ENCODE measurements around the gene MYO7B.

Gene MYO7B

DNA sequence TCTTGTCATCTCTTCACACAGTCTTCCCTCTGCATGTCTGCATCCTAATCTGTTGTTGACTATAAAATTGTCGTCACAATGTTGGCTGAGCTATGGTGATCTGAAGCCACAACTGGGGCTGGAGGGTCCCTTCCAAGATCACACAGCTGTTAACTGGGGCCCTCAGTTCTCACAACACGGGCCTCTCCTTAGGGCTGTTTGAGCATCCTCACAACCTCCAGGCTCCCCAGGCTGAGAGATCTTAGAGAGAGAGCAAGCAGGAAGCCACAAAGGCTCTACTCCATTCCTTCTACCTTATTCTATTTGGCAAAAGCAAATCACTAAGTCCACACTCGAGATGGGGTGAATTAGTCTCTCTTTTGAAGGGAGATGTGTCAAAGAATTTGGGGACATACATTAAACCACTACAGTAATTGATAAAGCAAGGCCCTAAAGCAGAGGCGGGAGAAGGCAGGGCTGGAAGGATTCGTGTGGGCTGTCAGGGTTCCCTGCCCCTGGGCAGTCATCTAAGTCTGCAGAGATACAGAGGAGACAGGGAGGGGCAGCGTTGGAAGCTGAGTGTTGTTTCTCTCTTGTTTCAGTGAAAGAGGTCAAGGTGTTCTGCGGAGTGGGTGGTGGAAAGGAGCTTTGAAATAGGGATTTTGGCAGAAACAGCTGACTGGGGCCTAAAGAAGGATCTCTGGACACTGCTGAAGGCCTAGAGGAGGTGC lies 15.9 kb downstream of the MYO7B start:
- DNase-seq (ENCODE audit: low read depth): no peak
- no peak overlapping the region for H3K4me3 ChIP-seq (ENCODE audit: low read depth, low read length)
- TF ChIP-seq, protein P1, sequence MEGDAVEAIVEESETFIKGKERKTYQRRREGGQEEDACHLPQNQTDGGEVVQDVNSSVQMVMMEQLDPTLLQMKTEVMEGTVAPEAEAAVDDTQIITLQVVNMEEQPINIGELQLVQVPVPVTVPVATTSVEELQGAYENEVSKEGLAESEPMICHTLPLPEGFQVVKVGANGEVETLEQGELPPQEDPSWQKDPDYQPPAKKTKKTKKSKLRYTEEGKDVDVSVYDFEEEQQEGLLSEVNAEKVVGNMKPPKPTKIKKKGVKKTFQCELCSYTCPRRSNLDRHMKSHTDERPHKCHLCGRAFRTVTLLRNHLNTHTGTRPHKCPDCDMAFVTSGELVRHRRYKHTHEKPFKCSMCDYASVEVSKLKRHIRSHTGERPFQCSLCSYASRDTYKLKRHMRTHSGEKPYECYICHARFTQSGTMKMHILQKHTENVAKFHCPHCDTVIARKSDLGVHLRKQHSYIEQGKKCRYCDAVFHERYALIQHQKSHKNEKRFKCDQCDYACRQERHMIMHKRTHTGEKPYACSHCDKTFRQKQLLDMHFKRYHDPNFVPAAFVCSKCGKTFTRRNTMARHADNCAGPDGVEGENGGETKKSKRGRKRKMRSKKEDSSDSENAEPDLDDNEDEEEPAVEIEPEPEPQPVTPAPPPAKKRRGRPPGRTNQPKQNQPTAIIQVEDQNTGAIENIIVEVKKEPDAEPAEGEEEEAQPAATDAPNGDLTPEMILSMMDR (IDR thresholded peaks at IDR 0.05; ENCODE audit: control insufficient read depth, extremely low read depth, insufficient read depth): no peak

DNA sequence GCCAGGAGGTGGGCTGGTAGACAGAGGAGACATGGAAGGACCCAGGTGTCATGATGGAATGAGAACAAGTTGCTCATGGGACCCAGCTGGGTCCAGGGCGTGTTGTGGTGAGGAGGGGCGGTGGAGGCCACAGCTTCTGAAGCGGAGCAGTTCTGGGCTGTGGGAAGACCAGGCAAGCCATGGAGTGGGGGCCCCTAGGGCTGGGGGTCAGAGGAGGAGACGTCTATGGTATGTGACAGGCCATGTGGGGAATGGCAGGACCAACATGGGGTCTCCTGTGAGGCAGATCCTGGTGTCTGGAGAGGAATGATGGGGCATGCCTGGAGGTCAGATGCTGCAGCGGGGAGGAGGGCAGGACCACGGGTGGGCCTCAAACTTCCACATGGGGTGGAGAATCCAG lies 16.9 kb downstream of the MYO7B start:
- no peak overlapping the region for H3K4me3 ChIP-seq (ENCODE audit: low read depth, low read length)
- no peak for DNase-seq (ENCODE audit: low read depth)
- TF ChIP-seq, protein P1 (IDR thresholded peaks at IDR 0.05; ENCODE audit: control insufficient read depth, extremely low read depth, insufficient read depth): no peak

DNA sequence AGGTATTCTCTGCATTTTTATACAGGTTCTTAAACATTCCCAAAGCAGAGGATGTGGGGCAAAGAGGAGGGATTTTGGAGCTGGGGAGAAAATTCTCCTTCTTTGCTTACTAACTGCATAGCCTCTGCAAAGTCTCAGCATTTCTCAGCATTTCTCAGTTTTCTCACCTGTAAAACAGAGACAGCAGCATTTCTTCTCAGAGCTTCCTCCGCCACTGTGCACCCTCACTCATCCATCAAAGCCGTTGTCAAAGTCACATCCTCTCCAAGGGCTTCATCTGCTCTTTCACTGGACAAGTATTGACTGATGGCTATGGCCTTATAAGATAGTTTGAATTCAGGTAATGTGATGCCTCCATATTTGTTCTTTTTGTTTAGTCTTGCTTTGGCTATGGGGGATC lies 17.4 kb downstream of the MYO7B start:
- no peak for DNase-seq (ENCODE audit: low read depth)
- TF ChIP-seq, protein P1 (IDR thresholded peaks at IDR 0.05; ENCODE audit: control insufficient read depth, extremely low read depth, insufficient read depth): no peak
- no peak overlapping the region for H3K4me3 ChIP-seq (ENCODE audit: low read depth, low read length)

DNA sequence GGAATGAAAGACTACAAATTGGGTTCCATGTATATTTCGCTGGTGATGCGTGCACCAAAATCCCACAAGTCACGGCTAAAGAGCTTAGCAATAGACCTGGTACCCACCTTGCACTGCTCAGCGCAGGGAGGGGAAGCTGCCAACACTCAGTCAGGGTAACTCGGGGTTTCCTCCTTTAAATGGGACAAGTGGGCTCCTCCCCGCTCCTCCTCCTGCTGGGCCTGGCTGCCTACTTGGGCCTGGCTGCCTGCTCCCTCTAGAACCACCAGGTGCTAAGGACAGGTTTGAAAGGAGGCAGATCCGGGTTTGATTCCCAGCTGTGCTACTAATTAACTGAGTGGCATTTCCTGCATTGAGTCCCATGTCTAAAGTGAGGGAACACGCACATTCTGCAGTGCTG lies 23.4 kb downstream of the MYO7B start:
- H3K4me3 ChIP-seq (ENCODE audit: low read depth, low read length): no peak overlapping the region
- TF ChIP-seq, protein P1 (IDR thresholded peaks at IDR 0.05; ENCODE audit: control insufficient read depth, extremely low read depth, insufficient read depth): no peak
- no peak for DNase-seq (ENCODE audit: low read depth)

DNA sequence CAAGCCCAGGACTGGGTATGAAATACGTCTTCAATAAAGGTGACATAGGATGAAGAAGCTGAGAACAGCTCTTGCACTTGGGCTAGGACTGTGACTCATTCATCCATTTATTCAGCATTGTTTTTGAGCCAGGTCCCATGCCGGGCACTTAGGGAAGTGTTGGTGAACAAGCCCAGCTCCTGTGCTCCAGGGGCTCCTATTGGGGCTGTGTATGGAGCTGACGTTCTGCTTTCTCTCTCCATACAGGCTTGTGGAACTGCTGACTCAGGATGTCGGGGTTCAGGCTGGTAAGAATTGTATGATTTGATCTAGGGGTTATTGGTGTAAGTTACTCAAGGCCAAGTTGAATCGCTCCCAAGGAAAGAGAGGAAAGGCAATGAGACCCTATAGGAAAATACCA lies 24.0 kb downstream of the MYO7B start:
- no peak overlapping the region for H3K4me3 ChIP-seq (ENCODE audit: low read depth, low read length)
- DNase-seq (ENCODE audit: low read depth): no peak
- TF ChIP-seq, protein P1 (IDR thresholded peaks at IDR 0.05; ENCODE audit: control insufficient read depth, extremely low read depth, insufficient read depth): no peak

DNA sequence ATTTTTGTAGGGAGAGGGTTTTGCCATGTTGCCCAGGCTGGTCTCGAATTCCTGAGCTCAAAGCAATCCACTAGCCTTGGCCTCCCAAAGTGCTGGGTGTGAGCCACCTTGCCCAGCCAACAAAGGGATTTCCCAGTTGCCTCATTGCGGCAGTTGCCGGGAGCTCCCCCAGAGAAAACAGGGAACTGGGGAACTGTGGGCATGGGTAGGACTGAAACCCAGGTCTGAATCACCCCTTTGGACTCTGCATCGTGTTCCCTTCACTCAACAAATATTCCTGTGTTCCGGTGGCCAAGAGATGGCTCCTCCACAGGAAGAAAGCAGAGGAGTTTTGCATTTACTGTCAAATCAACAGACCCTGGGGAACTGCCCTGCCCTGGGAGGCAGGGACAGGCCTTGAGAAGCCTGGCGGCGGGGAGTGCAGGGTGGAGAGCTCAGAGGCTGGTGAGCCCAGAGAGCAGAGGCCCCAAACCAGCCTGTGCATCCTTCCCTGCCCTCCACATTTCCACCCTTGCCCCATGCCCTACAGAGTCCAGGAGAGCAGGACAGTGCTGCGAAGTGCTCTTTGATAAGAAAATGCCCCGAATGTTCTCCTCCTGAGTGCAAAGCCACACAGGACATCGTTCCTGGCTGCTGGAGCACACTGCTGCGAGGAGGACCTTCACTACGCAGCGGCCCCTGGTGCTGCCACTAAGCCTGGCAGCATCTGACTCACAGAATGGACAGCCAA lies 24.9 kb downstream of the MYO7B start:
- no peak for DNase-seq (ENCODE audit: low read depth)
- TF ChIP-seq, protein P1 (IDR thresholded peaks at IDR 0.05; ENCODE audit: control insufficient read depth, extremely low read depth, insufficient read depth): no peak
- H3K4me3 ChIP-seq (ENCODE audit: low read depth, low read length): no peak overlapping the region

Data from LNCaP clone FGC (cell line).